H54 (cell line): ENCODE data around the gene KRTAP4-5.
"Not testable (repeated sequence)": the region's sequence is repeated elsewhere in the genome, so short reads cannot be mapped to it uniquely, and the experiment has no call there.

Experiments
- DNase-seq: peaks from one replicate; pipeline ENCODE4 v3.0.0; 2011; ENCODE audit warnings: low spot score, mixed read lengths; ENCODE audit not compliant: insufficient read length
- FAIRE-seq: peaks from 3 replicates; lab custom pipeline; 2011; peaks lifted over from hg19 to GRCh38; lab: Jason Lieb, UNC
- POLR2A ChIP-seq: IDR thresholded peaks from 2 replicates; pipeline ENCODE4 v1.6.1; 2011; ENCODE audit warnings: low read depth, mild to moderate bottlenecking, low read length

The KRTAP4-5 gene

DNA sequence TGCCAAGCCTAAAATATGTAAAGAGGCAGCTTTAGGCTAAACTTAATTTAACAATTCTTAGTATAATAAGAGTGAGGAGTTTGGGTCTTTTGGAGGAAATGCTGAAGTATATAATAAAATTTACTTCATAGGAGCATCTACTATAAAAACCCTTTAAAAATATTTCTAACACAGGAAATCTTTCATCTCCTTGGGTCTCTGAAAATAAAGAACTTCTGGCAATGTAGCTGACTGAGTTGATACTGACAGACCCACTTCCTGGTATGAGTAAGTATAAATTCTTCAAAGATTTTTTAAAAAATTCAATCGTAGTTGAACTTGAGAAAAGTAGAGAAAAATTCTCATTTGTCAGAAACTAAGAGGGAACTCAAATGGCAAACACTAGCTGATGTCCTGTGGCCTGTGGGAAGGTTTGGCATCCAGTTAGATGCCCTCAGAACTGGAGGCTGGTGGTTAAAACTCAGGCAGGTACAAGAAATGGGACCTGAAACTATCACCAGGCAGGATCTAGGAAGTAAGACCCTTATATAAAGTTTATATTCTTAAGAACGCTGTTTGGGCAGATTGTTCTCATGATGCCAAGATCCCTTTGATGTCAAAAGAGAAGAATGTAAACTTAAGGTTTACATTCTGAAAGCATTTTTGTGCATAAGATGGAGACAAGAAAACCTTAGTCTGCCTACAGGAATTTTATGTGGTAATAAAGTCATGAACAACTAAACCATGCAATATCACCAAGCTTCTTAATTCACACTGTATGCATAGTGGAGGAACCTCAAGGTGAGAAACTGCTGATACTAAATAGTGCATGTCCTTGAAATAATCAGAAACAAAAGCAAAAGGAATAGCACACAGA, 15.5 kb downstream of the KRTAP4-5 start:
- DNase-seq (no peak), FAIRE-seq (no peak)
- no peak for TF ChIP-seq POLR2A

DNA sequence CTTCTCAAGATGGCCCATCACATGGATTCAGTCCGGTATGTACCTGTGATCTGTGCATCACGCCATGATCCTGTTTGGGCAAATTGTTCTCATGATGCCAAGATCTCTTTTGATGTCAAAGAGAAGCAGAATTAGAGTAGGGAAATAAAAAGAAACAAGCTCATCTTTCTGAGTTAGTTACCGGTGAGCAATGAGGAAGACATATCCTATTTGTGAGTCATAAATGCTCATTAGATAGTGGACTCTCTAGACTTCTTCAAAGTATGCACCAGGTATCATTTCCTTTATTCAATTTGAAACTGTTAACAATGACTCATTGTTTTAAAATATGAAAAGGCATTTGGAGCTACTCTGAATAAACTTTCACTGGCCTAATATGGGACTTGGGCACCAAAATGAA, 17.6 kb downstream of the KRTAP4-5 start:
- TF ChIP-seq POLR2A, result no peak
- DNase-seq (no peak), FAIRE-seq (peak; percentile 93)

DNA sequence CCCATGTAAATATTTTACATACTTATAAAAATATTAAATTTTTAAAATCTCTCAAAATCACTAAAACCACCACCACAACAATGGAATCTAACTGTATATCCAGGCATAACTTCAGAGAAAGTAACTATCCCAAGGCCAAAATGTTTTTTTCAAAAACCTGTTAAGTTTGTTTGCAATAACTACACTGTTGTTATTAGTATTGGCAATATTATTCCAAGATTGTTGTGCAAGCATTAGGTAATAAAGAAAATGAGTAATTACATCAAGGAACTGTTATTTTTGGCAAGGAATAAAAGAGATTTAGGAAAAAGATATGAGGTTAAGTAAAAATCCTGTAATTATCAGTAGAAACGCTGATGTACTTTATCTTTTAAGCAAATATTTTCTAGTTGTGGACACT, 22.3 kb downstream of the KRTAP4-5 start:
- TF ChIP-seq POLR2A, result no peak
- DNase-seq, result no peak
- no peak for FAIRE-seq

DNA sequence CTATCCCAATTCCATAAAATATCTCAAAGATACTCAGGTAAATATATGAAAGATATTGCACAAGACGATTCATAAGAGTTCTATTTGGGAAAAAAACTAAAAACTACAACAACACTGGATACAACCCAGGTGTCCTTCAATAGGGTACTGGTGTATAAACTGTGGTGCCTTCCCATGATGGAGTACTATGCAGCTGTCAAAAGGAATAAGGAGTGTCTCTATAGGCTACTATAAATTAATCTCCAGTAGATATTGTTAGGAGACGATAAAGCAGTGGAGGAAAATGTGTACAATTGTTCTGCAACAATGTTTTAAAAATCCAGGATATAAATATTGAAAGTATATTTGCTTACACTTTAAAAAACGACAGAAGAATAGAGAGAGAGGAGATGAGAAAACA, 23.2 kb downstream of the KRTAP4-5 start:
- FAIRE-seq (no peak), DNase-seq (no peak)
- TF ChIP-seq POLR2A, result no peak

DNA sequence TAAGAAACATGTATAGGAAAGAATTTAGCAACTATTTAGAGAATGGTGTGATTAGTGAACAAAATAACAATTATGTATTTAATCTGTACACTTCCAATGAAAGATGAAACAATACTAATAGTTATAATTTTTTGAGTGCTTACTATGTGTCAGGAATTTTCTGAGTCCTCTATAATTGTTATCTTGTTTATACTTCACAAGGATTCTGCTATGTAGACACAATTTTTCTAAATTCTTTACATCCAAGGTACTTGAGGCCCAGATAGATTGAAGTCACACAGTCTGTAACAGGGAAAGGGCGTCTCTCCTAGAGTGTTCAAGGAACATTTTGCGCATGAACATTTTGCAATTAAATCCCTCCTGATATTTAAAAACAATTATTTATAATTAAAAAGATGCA, 24.6 kb downstream of the KRTAP4-5 start:
- FAIRE-seq, result no peak
- no peak for DNase-seq
- no peak for TF ChIP-seq POLR2A

DNA sequence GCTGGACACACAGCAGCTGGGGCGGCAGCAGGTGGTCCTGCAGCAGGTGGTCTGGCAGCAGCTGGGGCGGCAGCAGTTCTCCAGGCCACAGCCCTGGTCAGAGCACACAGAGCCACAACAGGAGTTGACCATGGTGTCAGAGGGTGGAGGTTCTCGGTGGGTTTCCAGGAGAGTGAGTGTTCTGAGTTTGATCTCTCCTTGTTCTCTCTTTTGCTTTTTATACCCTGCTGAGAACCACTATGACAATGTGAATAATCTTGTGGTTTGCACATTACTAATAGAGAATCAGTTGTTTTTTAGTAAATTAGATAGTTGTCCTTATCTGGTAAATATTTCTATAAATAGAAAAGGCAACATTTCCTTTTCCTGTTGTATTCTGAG, 25.6 kb downstream of the KRTAP4-5 start, which contains the start of gene KRTAP4-12:
Gene KRTAP4-12, minus strand, starts transcription at position 192 of the 381 bp plus-strand sequence. Its CDS starts 60 bp downstream, at position 132.
- not testable (repeated sequence) for DNase-seq, FAIRE-seq

DNA sequence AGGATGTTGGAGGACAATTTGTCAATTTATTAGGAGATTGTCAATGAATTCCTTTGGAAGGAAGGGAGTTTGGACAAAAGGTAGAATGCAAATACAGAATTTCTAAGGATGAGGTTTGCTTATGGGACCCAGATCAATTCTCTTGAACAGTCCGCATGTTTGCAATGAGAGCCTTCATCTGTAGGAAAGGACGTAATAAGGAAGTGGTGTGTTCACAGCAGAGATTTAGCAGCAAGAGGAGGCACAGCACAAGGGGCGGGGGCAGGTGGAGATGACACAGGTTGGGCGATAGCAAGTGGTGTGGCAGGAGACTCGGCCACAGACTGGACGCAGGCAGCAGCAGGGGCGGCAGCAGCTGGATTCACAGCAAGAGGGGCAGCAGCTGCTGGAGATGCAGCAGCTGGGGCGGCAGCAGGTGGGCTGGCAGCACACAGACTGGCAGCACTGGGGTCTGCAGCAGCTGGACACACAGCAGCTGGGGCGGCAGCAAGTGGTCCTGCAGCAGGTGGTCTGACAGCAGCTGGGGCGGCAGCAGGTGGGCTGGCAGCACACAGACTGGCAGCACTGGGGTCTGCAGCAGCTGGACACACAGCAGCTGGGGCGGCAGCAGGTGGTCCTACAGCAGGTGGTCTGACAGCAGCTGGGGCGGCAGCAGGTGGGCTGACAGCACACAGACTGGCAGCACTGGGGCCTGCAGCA, 26.2 kb downstream of the KRTAP4-5 start:
- not testable (repeated sequence) for FAIRE-seq, DNase-seq

DNA sequence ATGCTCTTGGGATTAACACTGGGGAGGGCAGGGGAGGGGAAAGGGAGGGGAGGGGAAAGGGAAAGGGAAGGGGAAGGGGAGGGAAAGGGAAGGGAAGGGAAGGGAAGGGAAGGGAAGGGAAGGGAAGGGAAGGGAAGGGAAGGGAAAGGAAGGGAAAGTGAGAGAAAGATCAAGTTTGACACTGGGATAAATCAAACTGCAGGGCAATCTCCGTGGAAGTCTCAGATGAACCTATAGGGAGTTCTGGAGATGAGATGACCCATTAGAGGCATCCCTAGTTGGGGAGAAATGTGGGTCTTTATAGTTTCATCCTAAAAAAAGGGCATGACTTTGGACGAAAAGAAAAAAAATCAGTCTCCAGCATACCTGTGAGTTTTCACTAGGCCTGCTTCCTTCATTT, 27.9 kb downstream of the KRTAP4-5 start:
- FAIRE-seq (no peak), DNase-seq (no peak)
- no peak for TF ChIP-seq POLR2A

DNA sequence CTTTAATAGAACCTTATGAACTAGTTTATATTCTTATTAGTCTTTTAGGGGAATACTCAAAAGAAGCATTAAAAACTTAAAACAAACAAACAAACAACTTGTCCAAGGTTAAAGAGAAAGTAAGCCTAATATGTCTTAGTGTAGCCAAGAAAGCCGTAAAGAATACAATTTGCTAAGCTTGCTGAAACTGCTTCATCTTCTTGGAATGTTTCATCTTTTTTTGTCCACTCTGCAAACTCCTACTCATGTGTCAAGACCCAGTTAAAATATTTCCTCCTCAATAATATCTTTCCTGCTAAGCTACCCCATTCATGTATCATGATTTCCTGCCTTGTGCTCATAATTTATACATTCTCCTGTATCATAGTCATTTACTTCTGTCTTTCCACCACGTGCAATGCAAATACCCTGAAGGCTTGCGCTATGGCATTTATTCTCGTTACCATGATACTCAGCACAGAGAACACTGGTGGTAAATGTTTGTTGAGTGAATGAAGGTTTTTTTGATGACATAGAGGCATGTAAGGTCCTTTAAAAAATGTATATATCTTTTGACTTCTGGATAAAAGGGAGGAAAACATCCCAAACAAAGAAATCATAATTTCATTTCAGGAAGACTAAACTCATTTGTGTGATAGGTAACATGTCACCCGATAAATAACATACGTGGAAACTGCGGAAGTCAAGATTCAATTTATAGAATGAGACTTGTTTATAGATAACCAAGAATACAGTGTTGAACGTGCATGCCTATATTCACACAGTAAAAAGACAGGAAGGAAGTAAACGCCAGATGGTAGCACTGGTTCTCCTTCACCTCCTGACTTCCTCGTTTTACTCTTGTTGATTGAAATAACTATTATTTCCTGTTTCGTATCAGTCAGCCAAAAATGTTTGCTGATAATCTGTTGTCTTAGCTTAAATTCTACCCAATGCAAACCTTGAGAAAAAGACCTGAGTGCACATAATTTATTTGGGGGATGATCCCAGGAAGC, 29.6 kb downstream of the KRTAP4-5 start:
- peak; percentile 93 for FAIRE-seq
- DNase-seq, result not testable (repeated sequence)

DNA sequence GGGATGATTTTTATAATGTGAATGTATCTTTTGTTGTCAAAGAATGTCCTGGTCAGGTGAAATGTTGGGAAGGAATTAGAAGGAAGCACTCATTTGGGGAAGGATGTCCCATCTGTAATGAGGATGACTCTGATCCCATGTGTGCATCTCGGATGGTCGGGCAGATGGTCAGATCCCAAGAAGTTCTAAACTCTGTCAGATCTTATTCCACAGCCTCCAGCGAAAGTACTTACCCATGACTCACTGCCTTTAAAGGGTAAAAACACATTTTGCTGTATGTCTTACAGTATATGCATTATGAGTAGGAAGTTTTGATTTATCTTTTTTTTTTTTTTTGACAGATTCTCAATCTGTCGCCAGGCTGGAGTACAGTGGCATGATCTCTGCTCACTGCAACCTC, 30.9 kb downstream of the KRTAP4-5 start:
- DNase-seq, result no peak
- no peak for FAIRE-seq
- TF ChIP-seq POLR2A, result no peak

DNA sequence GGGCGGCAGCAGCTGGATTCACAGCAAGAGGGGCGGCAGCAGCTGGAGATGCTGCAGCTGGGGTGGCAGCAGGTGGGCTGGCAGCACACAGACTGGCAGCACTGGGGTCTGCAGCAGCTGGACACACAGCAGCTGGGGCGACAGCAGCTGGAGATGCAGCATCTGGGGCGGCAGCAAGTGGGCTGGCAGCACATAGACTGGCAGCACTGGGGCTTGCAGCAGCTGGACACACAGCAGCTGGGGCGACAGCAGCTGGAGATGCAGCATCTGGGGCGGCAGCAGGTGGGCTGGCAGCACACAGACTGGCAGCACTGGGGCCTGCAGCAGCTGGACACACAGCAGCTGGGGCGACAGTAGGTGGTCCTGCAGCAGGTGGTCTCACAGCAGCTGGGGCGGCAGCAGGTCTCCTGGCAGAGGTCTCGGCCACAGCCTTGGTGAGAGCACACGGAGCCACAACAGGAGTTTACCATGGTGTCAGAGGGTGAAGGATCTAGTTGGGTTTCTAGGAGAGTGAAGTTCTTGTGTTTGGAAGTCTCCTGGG, 31.7 kb downstream of the KRTAP4-5 start, which contains the start of gene KRTAP4-11:
Gene KRTAP4-11, minus strand, starts transcription at position 528 of the 541 bp plus-strand sequence. Its CDS starts 58 bp downstream, at position 470.
- not testable (repeated sequence) for FAIRE-seq, DNase-seq

DNA sequence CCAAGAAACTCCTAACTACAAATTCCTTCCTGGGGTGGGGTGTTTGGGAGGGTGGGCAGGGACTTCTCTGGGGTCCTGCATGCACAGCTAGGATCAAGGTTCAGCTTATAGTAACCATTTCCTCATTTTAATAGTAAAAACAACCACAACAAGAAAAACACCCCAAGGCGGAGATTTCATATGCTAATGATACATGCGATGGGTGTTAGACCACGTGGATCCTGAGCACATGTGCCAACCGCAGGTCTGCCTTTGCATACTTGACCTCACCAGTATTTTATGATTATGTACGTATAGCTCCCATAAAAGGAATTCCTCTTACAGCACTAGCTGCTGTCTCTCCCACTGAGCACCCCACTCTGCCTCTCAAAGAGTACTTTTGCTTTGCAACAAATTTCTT, 33.3 kb downstream of the KRTAP4-5 start:
- DNase-seq (no peak), FAIRE-seq (no peak)
- no peak for TF ChIP-seq POLR2A

DNA sequence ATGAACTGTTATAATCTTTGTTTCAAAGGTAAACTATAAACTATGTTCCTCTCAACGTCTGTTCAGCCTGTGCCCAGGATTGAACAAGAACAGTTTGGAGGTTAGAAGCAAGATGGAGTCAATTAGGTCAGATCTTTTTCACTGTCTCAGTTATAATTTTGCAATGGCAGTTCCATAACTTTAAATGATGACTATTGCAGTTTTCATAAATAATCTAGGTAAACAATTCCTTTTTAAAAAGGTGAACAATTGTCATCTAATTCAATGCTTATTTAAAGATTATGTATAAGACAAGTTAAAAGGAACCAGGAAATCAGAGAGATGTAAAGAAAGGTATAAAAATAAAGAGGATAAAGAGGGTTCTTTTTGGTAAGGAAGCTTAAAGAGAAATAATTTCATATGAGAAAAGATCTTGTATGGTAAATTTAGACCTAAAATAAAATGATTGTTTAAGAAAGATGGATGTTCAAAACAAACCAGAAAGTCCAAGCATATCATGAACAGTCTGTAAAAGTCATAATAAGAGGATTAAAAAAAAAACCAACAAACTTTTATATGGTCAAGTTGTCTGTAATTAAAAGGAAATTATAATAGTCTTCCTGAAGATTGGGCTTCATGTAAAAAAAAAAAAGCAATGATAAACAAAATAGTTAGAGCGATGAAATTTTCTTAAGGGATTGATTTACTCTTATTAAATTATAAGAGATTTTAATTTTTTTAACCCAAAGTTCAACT, 38.3 kb downstream of the KRTAP4-5 start:
- DNase-seq (no peak), FAIRE-seq (no peak)
- no peak for TF ChIP-seq POLR2A

DNA sequence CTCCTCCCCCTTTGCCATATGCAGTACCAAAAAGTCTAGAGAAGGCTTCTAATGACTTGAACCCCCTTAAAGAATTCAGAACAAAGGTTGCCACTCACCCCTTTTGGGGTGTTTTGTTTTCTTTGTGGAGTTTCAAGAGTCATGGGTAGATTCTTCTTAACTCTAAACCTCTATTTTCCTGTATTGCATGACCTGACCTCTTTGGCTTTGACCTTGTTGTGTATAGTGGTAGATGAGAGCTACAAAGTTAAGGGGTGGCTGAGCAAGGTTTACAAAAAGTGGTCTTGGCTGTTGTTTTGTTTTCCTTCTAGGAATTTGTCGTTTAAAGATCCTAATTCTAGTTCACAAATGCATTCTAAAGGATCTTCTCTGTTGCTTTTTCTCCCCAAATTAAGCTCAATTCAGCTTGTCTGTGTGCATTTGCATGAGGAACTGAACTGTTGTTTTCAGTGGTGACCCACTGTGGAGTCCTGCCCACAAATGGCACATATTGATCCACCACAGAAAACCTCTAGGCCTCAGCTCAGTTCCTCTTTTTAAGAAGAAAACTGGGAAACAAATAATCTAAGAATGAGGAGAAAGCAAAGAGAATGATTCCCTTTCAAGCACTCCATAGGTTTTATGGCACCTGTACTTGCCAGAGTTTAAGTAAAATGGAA, 40.8 kb downstream of the KRTAP4-5 start:
- DNase-seq, FAIRE-seq: not testable (repeated sequence)
